ENCODE results near the gene ETNK2. TPM values are rescaled to one million over a fixed set of nuclear protein-coding genes. Genes with fewer than 3 reads are reported as not detected.

Gene ETNK2
- total RNA-seq, 4 donors from 2014 or later: 2.3 to 23.9 (median 13.9) TPM

GRCh38 chr1:204150702-204151551 is 917 bp downstream of the ETNK2 start:
- Histone ChIP-seq H3K36me3 (no peaks in the 10 kb centered on the region), H3K4me1 (peaks cover 0 to 7% of the 10 kb centered on the region in 2 donors), H3K27ac (peak overlapping the region; percentile 84 to 93), H3K4me3 (peak overlapping the region; percentile 54 to 61), H3K27me3 (no peaks in the 10 kb centered on the region), H3K9me3 (no peaks in the 10 kb centered on the region)
- TF ChIP-seq CTCF (IDR thresholded peaks at IDR 0.05) (no peak), POLR2A (IDR thresholded peaks at IDR 0.05) (no peak)
- intact Hi-C loops (cut with DNase I; ENCODE audit: low total_unique reads): no loop called here
- peak; percentile 56 to 57 for DNase-seq

DNA sequence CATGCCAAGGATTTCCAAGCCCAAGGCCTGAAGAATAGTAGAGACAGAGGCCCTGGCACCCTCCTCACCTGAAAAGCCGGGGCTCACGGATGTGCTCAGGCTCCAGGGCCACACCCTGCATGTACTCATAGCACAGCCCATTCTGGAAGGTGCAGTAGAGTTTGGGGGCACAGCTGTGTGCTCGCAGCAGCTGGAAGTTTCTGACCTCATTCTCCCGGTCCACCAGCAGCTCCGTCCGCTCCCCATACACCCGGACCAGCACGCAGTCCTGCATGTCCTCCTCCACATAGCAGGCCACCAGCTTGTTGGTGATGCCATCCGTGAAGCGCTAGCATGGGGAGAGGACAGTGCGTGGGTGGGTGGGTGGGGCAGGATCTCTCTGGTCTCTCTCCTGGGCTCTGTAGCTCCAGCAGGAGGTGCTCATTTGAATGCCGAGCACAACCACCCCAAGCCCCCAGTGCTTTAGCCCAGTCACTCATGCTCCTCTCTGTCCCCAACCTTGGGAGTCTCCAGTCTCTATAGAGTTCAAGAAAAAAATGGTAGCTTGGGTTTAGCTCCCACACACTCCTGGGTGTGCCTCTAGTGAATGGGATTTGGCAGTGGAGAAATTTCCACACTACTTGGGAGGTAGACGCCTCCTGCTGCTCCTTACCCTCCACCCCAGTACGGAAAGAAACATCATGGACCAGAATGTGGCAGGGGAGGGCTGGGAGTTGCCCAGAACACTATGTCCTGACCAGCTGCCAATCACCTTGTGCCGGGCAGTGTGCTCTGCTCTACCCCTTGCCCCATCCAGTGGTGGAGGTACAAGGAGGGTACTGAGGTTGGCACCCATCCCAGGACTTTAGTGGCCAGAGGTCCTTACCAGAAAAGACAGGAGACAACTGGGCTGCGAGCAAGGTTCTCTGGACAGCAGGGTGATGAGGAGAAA is 1.9 kb downstream of the ETNK2 start:
- Histone ChIP-seq H3K27ac (peak overlapping the region; percentile 84 to 93), H3K27me3 (no peaks in the 10 kb centered on the region), H3K36me3 (no peaks in the 10 kb centered on the region), H3K4me1 (peaks cover 0 to 7% of the 10 kb centered on the region in 2 donors), H3K4me3 (no peak overlapping the region), H3K9me3 (no peaks in the 10 kb centered on the region)
- intact Hi-C loops (cut with DNase I; ENCODE audit: low total_unique reads): no loop called here
- peak in 1 of 2 donors; percentile 59 for DNase-seq
- TF ChIP-seq CTCF (IDR thresholded peaks at IDR 0.05): no peak
- no peak for TF ChIP-seq POLR2A (IDR thresholded peaks at IDR 0.05)

DNA sequence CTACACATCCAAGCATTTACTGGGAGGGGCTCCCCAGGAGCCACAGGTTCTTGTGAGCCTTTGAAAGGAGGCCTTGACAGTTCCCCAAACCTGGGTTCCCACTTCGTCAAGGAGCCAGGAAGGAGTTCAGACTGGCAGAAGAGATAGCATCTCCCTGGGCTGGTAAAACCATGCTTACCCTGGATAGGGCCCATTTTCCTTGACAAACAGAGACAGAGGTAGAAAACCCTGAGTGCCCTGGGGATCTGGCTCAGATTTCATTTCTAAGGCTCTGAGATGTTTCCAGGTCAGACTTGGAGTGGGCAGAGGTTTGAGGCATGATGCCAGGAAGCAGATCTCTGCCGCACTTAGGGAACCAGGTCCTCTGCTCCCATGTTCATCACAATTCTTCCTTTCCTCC is 2.7 kb downstream of the ETNK2 start:
- no peak overlapping the region for H3K4me3 ChIP-seq
- H3K4me1 ChIP-seq: peaks cover 0 to 7% of the 10 kb centered on the region in 2 donors
- H3K36me3 ChIP-seq: no peaks in the 10 kb centered on the region
- no peaks in the 10 kb centered on the region for H3K27me3 ChIP-seq
- TF ChIP-seq CTCF (IDR thresholded peaks at IDR 0.05): no peak
- no peak for TF ChIP-seq POLR2A (IDR thresholded peaks at IDR 0.05)
- intact Hi-C loops (cut with DNase I; ENCODE audit: low total_unique reads): no loop called here
- no peaks in the 10 kb centered on the region for H3K9me3 ChIP-seq
- H3K27ac ChIP-seq: no peak overlapping the region
- no peak for DNase-seq

DNA sequence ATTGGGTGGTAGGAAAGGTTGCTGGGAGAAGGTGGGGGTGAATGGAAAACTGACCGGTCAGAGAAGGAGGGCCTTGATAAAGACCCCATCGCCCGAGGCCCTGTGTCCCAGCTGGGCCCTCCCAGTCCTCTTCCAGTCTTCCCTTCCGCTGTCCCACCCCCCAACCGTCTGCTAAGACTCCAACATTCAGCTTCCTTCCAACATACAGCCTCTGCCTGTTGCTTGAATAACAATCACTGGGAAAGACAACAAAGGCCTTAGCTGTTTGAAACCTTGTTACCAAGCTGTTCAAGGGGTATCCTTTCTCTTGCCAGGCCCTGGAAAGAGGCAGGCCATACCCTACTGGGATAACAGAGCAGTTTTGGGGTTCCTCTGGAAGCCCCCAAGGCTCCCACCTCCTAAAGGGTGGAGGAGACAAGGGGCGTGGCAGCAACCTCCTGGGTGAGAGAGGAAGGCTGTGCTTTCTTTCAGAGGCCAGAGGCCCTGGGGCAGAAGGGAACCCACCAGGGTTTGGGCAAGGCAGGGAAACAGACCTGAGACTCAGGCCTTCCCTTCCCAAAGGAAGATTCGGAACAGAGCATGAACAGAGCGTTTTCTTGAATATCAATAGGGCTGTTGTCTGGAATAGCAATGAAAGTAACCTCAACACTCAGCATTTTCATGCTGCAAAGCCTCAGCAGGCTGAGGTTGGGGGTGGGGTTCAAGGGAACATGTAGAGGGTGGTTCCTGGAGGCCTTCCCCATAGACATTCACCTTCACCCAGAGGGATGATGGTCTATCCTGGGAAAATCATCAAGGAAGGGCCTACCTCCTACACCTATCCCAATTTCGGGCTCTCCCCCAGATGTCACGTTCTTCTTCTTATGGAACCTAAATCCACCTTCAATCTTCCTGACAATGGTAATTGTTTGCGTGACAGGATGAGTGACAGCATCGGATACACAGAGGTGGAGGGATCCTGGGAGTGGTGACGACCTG is 4.1 kb downstream of the ETNK2 start:
- peaks cover 0 to 6% of the 10 kb centered on the region in 2 donors for H3K4me1 ChIP-seq
- intact Hi-C loops (cut with DNase I; ENCODE audit: low total_unique reads): no loop called here
- no peaks in the 10 kb centered on the region for H3K27me3 ChIP-seq
- no peak for DNase-seq
- no peak overlapping the region for H3K4me3 ChIP-seq
- H3K9me3 ChIP-seq: no peaks in the 10 kb centered on the region
- no peaks in the 10 kb centered on the region for H3K36me3 ChIP-seq
- TF ChIP-seq CTCF (IDR thresholded peaks at IDR 0.05) (no peak), POLR2A (IDR thresholded peaks at IDR 0.05) (no peak)
- H3K27ac ChIP-seq: no peak overlapping the region

All from uterus (tissue), 4 donors.